Esophagus muscularis mucosa (tissue), 4 donors: ENCODE results near the gene ROPN1L.

Source experiments
- CTCF ChIP-seq, 3 experiments: fragments of 200-600 bp in 2 of 3; fragments of 450-650 bp in 1 of 3; sonication (generic) in 2 of 3; IDR thresholded peaks; one replicate each; pipeline ENCODE4 v1.5.1; 2017 to 2019; ENCODE audit warnings: antibody characterized with exemption in 3 of 3, mild to moderate bottlenecking in 2 of 3, moderate library complexity in 1 of 3
- EP300 ChIP-seq: sonication (generic); formaldehyde crosslinking; IDR thresholded peaks from one replicate; pipeline ENCODE4 v1.6.1; 2017; ENCODE audit warnings: antibody characterized with exemption
- POLR2A ChIP-seq: fragments of 450-650 bp; IDR thresholded peaks from one replicate; pipeline ENCODE4 v1.6.1; 2017; ENCODE audit warnings: antibody characterized with exemption, moderate library complexity, mild to moderate bottlenecking, low read depth
- POLR2AphosphoS5 ChIP-seq, 2 donors: sonication (generic); formaldehyde crosslinking; IDR thresholded peaks; one replicate each; pipeline ENCODE4 v1.6.1; 2017; ENCODE audit warnings: antibody characterized with exemption in 2 of 2

- TF ChIP-seq CTCF (IDR thresholded peaks at IDR 0.05) (no peak), POLR2A (no peak), EP300 (no peak), POLR2AphosphoS5 (IDR thresholded peaks at IDR 0.05) (no peak)
Measured at GRCh38 chr5:10500669-10501068, 59.0 kb downstream of the ROPN1L start.
